Lower leg skin (tissue), 3 donors: ENCODE results near the gene HEPHL1.

Experiments
- CTCF ChIP-seq, 3 donors: fragments of 450-650 bp; IDR thresholded peaks; one replicate each; pipeline ENCODE4 v1.5.1; 2016; ENCODE audit warnings: antibody characterized with exemption in 3 of 3, mild to moderate bottlenecking in 3 of 3, moderate library complexity in 2 of 3
- POLR2A ChIP-seq, 2 donors: fragments of 450-650 bp; IDR thresholded peaks; one replicate each; pipeline ENCODE4 v1.6.1; 2016 to 2017; ENCODE audit warnings: antibody characterized with exemption in 2 of 2, mild to moderate bottlenecking in 1 of 2, moderate library complexity in 1 of 2

GRCh38 chr11:94027210-94027609, 6.1 kb downstream of the HEPHL1 start:
- TF ChIP-seq CTCF (IDR thresholded peaks at IDR 0.05) (no peak), POLR2A (IDR thresholded peaks at IDR 0.05) (no peak)
